Measurements from ENCODE around the gene CLEC4F. TPM values are rescaled to one million over a fixed set of nuclear protein-coding genes. Genes with fewer than 3 reads are reported as not detected.

CLEC4F gene
- total RNA-seq, 2 donors from 2014 or later, result 0.54 TPM; not detected in 1

- no peak for TF ChIP-seq CTCF (IDR thresholded peaks at IDR 0.05)
- DNase-seq (ENCODE audit: low spot score), result no peak
- ATAC-seq (ENCODE audit: insufficient number of reproducible peaks, low FRiP score, low read depth), result no peak
- H3K27me3 ChIP-seq (replicated peaks; ENCODE audit: insufficient read depth), result no peaks in the 10 kb centered on the region
- no peak overlapping the region for H3K4me3 ChIP-seq
- H3K9me3 ChIP-seq, result no peaks in the 10 kb centered on the region
- peaks cover 0 to 10% of the 10 kb centered on the region in 2 donors for H3K4me1 ChIP-seq (ENCODE audit: control insufficient read depth in 1 of 2, low read depth in 2 of 2)
- no peaks in the 10 kb centered on the region for H3K36me3 ChIP-seq
- H3K27ac ChIP-seq, result no peak overlapping the region
These were observed 35.1 kb downstream of the CLEC4F start for GRCh38 chr2:70785137-70785911.

GRCh38 chr2:70784320-70784719 is 36.1 kb downstream of the CLEC4F start:
- DNase-seq (ENCODE audit: low spot score) (no peak), ATAC-seq (ENCODE audit: insufficient number of reproducible peaks, low FRiP score, low read depth) (no peak)
- TF ChIP-seq CTCF (IDR thresholded peaks at IDR 0.05), result no peak
- H3K27ac ChIP-seq, result no peak overlapping the region
- H3K36me3 ChIP-seq, result no peaks in the 10 kb centered on the region
- no peaks in the 10 kb centered on the region for H3K9me3 ChIP-seq
- peaks cover 0 to under 1% of the 10 kb centered on the region in 2 donors for H3K4me1 ChIP-seq (ENCODE audit: control insufficient read depth in 1 of 2, low read depth in 2 of 2)
- H3K4me3 ChIP-seq, result no peak overlapping the region
- no peaks in the 10 kb centered on the region for H3K27me3 ChIP-seq (replicated peaks; ENCODE audit: insufficient read depth)

GRCh38 chr2:70779911-70780545 is 40.4 kb downstream of the CLEC4F start:
- Histone ChIP-seq H3K4me1 (ENCODE audit: control insufficient read depth in 1 of 2, low read depth in 2 of 2) (no peaks in the 10 kb centered on the region), H3K27ac (no peak overlapping the region), H3K36me3 (no peaks in the 10 kb centered on the region), H3K9me3 (no peaks in the 10 kb centered on the region), H3K4me3 (no peak overlapping the region), H3K27me3 (replicated peaks; ENCODE audit: insufficient read depth) (no peaks in the 10 kb centered on the region)
- DNase-seq (ENCODE audit: low spot score), result no peak
- ATAC-seq (ENCODE audit: insufficient number of reproducible peaks, low FRiP score, low read depth), result no peak
- no peak for TF ChIP-seq CTCF (IDR thresholded peaks at IDR 0.05)

GRCh38 chr2:70779491-70779890 is 40.9 kb downstream of the CLEC4F start:
- H3K27me3 ChIP-seq (replicated peaks; ENCODE audit: insufficient read depth), result no peaks in the 10 kb centered on the region
- H3K9me3 ChIP-seq, result no peaks in the 10 kb centered on the region
- no peak overlapping the region for H3K27ac ChIP-seq
- no peaks in the 10 kb centered on the region for H3K4me1 ChIP-seq (ENCODE audit: control insufficient read depth in 1 of 2, low read depth in 2 of 2)
- DNase-seq (ENCODE audit: low spot score) (no peak), ATAC-seq (ENCODE audit: insufficient number of reproducible peaks, low FRiP score, low read depth) (no peak)
- H3K4me3 ChIP-seq, result no peak overlapping the region
- H3K36me3 ChIP-seq, result no peaks in the 10 kb centered on the region
- no peak for TF ChIP-seq CTCF (IDR thresholded peaks at IDR 0.05)

GRCh38 chr2:70778676-70779075 is 41.7 kb downstream of the CLEC4F start:
- Histone ChIP-seq H3K27me3 (replicated peaks; ENCODE audit: insufficient read depth) (no peaks in the 10 kb centered on the region), H3K27ac (no peak overlapping the region), H3K36me3 (no peaks in the 10 kb centered on the region), H3K9me3 (no peaks in the 10 kb centered on the region), H3K4me1 (ENCODE audit: control insufficient read depth in 1 of 2, low read depth in 2 of 2) (no peaks in the 10 kb centered on the region), H3K4me3 (no peak overlapping the region)
- TF ChIP-seq CTCF (IDR thresholded peaks at IDR 0.05), result no peak
- ATAC-seq (ENCODE audit: insufficient number of reproducible peaks, low FRiP score, low read depth) (no peak), DNase-seq (ENCODE audit: low spot score) (no peak)

All from thoracic aorta (tissue), 2 donors.